Medulla oblongata (tissue), 1 donor: ENCODE results near the gene INTS1.
A peak's percentile ranks its signal among the peaks of the same experiment; 100 is the strongest.
"Not testable (repeated sequence)": the region's sequence is repeated elsewhere in the genome, so short reads cannot be mapped to it uniquely, and the experiment has no call there.

ENCODE experiments used
- DNase-seq: peaks from one replicate; pipeline ENCODE4 v3.0.0-alpha.2; 2015; ENCODE audit errors: extremely low spot score

Gene INTS1

GRCh38 chr7:1531979-1532455 lies 27.8 kb upstream of the INTS1 start:
- DNase-seq, result no peak

GRCh38 chr7:1531263-1531978 lies 27.2 kb upstream of the INTS1 start:
- peak; percentile 27 for DNase-seq

DNA sequence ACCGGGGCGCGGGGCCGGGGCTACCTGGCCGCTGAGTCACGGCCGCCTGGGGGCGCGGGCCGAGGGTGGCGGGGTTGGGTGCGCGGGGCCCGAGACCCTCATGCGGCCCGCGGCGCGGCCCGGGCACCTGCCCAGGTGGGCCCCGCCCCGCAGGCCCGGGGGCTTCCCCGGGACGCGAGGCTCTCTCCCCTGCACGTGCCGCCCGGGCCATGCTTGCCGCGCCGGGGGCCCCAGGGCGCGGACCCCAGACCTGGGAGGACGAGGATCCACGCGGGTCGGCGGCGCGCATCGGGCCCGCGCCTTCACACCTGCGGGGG lies 26.7 kb upstream of the INTS1 start:
- no peak for DNase-seq

GRCh38 chr7:1529383-1530116 lies 25.4 kb upstream of the INTS1 start:
- no peak for DNase-seq

DNA sequence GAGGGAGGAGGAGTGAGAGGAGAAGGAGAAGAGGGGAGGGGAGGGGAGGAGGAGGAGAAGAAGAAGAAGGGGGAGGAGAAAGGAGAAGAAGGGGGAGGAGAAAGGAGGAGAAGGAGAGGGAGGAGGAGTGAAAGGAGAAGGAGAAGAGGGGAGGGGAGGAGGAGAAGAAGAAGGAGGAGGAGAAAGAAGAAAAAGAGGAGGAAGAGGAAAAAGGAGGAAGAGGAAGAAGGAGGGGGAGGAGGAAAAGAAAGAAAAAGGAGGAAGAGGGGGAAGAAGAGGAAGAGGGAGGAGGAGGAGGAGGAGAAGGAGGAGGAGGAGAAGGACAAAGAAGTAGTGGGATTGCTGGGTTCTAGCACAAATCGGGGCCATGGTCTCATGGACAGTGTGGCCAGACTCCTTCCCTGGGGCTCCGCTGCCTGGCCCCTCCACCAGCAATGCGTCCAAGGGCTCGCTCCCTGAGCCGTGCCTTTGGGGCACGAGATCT lies 22.1 kb upstream of the INTS1 start:
- DNase-seq, result no peak

DNA sequence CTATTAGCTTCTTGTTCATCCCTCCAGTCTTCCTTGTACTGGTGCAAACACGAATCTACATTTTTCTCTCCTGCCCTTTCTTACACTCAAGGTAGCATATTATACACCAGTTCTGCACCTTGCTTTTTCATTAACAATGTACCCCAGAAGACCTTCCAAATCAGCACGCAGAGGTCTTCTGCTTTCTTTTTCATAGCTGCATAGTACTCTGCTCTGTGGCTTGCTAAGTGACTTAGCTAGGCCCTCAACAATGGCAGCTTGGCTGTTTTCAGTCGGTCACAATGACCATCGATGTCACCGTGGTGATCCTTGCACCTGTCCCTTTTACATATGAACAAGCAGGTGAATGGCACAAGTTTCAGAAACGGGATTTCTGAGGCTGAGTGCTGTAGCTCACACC lies 21.2 kb upstream of the INTS1 start:
- DNase-seq, result no peak

DNA sequence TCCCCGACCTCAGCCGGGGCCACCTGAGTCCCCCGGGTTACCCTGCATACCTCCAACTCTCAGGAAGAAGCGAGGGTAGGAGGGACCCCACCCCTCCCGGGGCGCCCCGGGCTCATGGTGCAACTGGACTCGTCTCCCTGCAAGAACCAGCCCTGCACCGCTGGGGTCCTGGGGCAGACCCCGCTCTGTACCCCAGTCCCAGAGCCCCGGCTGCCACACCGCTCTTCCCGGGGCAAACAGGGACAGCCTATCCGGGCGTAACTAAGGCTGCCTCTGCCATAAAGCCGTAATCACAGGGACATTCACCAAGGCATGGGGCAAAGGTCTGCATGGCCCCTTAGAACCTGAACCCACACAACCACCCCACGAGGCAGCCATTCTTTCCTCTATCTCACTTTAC lies 19.7 kb upstream of the INTS1 start:
- DNase-seq, result no peak

GRCh38 chr7:1523208-1523607 lies 19.0 kb upstream of the INTS1 start:
- DNase-seq, result no peak

DNA sequence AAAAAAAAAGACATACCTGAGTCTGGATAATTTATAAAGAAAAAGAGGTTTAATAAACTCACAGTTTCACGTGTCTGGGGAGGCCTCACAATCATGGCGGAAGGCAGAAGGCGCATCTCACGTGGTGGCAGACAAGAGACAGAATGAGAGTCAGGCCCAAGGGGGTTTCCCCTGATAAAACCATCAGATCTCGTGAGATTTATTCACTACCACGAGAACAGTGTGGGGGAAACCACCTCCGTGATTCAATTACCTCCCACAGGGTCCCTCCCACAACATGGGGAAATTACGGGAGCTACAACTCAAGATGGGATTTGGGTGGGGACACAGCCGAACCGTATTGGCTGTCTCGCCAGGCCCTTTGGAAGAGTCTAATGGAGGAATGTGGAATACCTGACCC lies 17.3 kb upstream of the INTS1 start:
- no peak for DNase-seq

GRCh38 chr7:1520539-1521234 lies 16.5 kb upstream of the INTS1 start:
- no peak for DNase-seq

- DNase-seq, result not testable (repeated sequence)
These were observed 15.2 kb upstream of the INTS1 start for GRCh38 chr7:1519322-1519922.

GRCh38 chr7:1516586-1517251 lies 12.5 kb upstream of the INTS1 start:
- DNase-seq, result no peak

- not testable (repeated sequence) for DNase-seq
These were observed 11.3 kb upstream of the INTS1 start for GRCh38 chr7:1515509-1515967.

DNA sequence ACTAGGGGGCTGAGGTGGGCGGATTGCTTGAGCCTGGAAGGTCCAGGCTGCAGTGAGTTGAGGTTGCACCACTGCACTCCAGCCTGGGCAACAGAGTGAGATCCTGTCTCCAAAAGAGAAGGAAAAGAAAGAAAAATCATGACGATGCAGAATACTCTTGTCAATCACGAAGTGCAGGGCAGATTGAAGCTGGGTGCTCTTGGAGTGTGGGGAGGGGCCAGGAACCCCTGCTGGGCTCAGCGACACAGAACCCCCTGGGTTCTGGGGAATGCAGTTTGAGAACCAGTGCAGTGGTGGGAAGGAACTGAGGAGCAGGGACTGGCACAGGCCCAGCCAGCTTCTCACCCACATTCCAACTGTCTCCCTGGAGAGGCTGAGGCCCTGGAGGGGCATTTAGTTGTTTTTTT lies 10.8 kb upstream of the INTS1 start:
- DNase-seq, result no peak

DNA sequence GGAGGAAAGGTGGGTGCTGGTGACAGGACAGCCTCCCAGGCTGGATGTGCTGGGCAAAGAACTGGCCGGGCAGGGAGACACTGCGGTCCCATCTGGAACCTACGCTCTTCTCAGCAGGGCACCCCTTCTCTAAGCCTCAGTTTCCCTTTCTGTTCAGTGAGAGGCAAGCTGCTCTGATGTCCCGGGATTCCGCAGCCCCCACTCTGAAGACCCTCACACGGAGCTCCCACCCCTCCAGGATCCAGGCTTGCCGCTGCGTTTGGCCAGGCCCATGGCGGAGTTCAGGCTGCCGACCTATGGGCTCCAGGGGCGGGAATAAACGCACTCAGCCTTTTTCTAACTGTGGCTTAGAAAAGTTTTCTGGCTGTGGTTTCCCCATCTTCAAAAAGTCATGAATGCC lies 10.2 kb upstream of the INTS1 start:
- DNase-seq, result no peak

DNA sequence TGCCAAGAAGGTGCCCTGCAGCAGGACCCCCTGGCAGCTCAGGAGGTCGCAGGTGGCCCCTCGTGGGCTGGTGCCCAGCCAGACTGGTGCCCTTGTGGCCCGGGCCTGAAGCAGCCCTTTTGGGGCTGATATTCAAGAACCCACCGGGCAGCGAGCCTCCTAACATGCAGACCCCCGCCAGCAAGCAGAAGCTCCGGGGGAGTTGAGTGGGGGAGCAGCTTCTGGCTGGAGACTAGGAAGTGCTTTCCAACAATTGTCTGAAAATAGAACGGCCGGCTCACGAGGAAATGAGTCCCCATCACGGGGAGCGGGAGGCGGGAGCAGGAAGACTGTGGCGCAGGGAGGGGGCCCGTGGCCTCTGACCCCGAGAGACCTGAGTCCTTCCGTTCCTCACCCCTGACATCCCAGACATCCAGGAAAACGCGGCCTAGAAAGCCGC lies 9.5 kb upstream of the INTS1 start:
- peak; percentile 31 for DNase-seq

DNA sequence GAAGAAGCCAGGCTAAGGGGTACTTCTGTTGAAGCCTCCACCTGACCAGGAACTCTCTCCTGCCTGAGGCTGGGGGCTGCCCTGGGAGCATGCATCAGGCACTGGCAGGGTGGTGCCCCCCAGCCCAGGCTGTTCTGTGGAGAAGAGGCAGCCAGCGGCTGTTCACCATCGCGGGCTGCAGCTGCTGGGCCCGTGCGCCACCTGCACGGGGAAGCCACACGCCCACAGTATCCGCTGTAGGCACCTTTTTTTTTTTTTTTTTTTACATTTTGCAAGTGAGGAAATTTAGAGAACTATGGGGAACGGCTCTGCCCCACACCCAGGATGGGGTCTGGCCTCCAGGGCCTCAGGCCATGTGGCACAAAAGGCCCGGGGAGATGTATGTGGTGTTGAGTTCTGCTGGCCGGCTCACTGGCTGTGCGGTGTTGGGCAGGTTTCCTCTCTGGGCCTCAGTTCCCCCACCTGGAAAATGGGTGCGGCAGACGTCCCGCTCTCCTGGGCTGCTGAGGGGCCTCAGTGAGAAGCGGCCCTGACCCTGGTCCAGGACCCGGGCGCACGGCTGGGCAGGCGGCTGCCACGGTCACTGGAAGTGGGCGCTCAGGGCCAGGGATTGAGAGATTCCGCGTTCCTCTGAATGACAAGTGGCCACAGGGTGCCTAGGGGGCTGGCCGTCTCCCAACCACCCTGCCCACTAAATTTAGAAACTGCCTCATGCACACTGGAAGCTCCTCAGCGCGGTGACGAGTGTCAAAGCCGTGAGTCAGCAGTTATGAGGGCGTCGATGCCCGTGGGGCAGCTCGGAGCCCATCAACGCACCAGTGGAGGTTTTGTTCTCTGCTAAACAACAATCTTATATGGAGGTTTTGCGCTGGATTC lies 8.8 kb upstream of the INTS1 start:
- peak; percentile 65 for DNase-seq

- DNase-seq, result no peak
These were observed 7.5 kb upstream of the INTS1 start for GRCh38 chr7:1511444-1512422.

DNA sequence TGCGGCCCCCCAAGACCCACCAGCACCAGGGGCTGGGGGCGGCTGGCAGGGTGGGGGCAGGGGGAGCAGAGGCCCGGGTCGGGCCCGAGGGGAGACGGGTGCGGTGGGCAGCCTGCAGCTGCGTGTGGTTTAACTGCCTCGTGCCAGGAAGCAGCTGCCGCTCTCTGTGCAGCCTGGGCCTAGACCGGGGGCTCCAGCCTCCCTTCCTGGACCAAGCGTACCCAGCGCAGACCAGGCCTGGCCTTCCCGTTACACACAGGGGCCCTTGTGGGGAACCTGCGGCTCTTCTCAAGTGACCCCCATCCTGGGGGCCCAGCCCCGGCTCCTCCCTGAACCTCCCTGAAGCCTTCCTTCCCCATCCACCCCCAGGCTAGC lies 6.6 kb upstream of the INTS1 start:
- no peak for DNase-seq
